ENCODE results near the gene CSF3.

CSF3 gene

DNA sequence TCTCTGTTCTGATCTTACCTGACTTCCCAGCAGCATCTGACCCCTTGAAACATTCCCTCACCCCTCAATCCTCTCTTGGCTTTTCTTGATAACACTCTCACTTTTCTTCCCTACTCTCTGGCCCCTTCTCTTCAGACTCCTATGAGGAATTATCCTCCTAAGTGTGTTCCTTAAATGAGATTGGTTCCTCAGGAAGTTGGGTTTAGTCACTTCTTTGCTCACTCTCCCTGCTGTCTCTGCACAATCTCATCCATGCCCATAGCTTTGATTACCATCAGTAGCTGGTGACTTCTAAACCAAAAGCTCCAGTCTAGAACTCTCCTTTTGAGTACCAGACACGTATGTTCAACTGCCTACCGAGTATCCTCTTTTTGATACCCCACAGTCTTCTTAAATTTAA lies 26.0 kb downstream of the CSF3 start:
- DNase-seq, result no peak
- in situ Hi-C loops (cut with MboI; ENCODE audit: low pct_unique_long_range_greater_than_20kb, low sequenced_read_pairs), result no loop called here

DNA sequence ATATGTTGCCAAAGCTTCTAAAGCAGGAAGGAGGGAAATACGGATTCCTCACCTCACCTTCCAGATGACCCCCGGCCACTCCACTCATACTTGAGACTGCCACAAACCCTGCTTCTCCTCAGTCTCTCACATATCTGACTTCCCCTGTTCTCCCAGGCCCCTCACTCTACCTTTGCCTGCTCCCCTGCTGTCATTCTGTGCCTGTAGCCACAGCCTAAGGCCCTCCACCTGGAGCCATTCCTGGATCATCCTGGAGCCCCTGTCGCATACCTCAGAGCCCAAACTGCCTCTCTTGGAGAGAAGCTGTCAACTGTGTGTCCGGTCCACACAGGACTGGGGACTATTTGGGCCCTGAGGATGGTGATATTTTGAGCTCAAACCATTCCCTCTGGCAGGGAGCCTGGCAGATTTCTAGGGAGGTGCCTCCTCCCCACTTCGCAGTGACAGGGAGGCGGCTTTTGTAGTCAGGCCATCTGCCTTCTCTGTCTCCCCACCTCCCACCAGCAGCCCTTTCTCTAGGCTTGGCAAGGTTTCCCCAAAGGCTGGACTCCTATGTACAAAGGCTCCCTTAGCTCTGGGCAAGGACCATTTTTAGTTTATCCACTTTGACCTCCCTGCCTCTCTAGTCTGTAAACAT lies 41.3 kb downstream of the CSF3 start:
- DNase-seq, result no peak
- in situ Hi-C loops (cut with MboI; ENCODE audit: low pct_unique_long_range_greater_than_20kb, low sequenced_read_pairs), result no loop called here

GRCh38 chr17:40058186-40058784 lies 43.0 kb downstream of the CSF3 start:
- no peak for DNase-seq
- in situ Hi-C loops (cut with MboI; ENCODE audit: low pct_unique_long_range_greater_than_20kb, low sequenced_read_pairs), result no loop called here

- in situ Hi-C loops (cut with MboI; ENCODE audit: low pct_unique_long_range_greater_than_20kb, low sequenced_read_pairs), result no loop called here
- no peak for DNase-seq
Observed at GRCh38 chr17:40058865-40059264, 43.6 kb downstream of the CSF3 start.

DNA sequence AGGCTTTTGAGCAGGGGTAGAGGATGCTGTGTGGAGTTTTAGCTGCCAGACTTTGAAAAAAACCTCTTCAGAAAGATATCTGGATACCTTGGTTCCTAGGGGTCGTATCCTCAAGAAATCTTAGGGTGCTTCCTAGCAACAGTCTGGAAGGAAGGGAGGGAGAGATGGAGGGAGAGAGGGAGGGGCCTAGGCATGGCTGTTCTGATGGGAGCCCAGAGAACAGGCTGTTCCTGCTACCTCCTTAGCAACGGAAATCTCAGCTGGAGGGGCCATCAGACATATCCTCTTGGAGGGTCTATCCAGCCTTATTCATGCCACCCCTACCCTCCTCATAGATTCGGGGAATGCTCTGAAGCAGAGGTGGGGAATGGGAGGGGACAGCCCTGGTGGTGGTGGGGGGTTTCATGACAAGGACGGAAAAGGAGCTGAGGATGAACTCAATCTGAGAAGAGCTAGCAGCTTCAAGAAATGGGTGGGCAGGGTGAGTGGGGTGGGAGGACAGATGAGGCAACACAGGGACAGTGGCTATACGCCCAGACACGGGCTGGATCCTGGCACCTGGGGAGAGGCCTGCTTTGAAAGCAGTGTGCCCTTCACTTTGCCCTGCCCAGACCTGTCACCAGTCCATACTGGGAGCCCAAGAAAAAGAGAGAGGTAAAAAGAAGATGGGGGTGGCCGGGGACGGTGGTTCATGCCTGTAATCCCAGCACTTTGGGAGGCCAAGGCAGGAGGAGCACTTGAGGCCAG lies 44.7 kb downstream of the CSF3 start:
- DNase-seq, result no peak
- in situ Hi-C loops (cut with MboI; ENCODE audit: low pct_unique_long_range_greater_than_20kb, low sequenced_read_pairs), result no loop called here

DNA sequence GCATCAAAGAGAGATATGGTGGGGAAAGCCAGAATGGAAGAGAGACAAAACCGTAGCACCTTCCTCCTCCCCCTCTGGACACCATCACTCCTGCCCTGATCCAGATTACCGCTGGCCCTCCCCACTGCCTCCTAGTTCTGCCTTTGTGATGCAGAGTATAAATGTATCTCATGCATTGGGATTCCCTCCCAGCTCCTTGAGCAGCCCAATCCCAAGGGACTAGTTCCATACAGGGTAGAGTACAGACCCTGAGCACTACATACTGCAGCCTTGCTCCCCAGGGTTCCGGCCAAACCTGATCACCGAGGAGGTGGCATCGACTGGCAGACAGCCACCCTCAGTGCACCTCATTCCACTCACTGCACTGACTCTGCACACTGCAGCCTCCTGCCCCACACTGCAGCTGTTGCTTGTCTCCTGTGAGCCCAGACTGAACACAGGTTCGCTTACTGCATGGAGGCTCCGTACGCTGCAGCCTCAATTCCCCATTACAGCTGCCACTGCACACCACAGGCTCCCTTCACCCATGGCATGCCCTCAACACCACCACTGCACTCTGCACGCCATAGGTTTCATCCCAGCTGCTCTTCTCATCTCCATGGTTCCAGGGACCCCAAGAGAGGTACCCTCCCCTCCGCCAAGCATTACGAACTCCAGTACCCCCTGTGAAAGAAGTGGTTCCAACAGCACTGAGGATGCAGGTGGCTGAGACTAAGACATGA lies 45.8 kb downstream of the CSF3 start:
- in situ Hi-C loops (cut with MboI; ENCODE audit: low pct_unique_long_range_greater_than_20kb, low sequenced_read_pairs), result no loop called here

DNA sequence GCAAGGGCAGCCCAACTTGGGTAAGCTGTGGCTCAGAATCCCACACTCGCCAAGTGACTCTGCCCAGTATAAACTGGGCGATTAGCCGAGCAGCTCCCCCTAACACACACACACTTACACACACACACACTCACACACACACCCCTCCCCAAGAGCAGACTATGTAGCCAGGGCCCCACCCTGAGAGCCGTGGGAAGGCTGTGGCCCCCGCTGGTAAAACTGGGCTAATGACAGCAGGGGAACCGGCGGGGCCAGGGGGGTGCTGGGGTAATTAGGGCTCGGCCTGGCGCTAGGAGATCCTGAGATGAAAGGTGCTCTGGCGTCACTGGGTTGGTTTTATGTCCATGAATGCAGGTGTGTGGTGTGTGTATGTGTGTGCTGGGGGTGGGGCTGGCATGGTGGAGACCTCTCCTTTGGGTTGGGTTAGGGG lies 46.4 kb downstream of the CSF3 start:
- in situ Hi-C loops (cut with MboI; ENCODE audit: low pct_unique_long_range_greater_than_20kb, low sequenced_read_pairs), result no loop called here
- no peak for DNase-seq

More for the DNA sequence above, 45.8 kb downstream of the CSF3 start:
- DNase-seq, result no peak

- in situ Hi-C loops (cut with MboI; ENCODE audit: low pct_unique_long_range_greater_than_20kb, low sequenced_read_pairs), result no loop called here
- no peak for DNase-seq
Observed at GRCh38 chr17:40062329-40063186, 47.3 kb downstream of the CSF3 start, which contains the start of gene THRA. Gene THRA (plus strand): TSS chr17:40062965. CDS start chr17:40074489, 11,524 bp downstream.

DNA sequence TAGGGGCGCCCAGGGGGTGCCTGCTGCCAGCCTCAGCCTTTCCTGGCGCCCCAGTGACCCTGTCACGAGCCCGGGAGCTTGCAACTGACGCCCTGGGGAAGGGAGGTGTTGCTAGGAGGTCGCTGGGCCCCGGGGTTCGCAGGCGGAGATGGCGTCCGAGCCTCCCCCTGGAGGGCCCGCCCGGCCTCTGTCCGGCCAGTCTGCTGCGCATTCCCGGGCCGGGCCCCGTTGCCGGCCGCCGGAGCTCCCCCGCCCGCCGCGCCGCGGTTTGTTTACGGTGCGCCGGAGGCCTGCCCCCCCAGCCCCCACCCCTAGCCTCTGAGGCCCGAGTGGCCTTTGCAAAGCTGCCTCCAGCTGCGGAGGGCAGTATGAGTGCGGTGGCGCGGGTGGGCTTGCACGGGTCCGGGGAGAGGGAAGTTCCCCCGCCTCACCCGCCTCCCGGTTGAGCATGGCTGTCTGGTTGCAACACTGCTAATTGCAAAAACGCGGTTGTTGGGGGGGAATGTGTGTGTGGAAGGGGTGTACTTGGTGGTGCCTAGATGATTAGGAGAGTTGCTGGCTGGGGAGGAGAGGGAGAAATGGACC lies 48.0 kb downstream of the CSF3 start:
- DNase-seq, result peak; percentile 56
- in situ Hi-C loops (cut with MboI; ENCODE audit: low pct_unique_long_range_greater_than_20kb, low sequenced_read_pairs), result no loop called here

DNA sequence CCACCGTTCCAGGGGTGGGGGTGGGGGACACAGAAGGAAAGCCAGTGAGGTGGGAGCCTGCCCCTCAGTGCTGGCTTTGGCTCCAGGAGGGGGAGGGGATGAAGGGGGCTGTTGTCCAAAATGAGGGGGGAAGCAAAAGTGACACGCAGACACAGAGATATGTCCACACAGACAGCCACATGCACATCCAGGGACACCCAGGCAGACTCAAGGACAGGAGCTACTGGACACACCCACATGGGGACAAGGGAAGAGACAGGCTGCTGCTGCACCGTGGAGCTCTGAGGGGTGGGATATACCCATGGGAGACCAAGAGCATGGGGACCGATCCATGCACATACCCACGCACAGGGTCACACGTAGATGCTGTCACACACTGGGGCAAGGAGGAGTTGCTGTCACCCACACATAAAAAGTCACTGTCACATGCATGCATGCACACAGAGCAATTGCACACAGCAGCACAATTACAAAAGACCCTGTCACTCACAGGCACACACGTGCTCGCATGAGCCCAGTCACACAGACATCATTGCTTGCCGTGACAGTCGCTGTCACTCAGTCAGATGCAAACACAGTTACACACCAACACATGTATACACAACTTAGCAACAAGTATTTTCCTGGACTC lies 48.8 kb downstream of the CSF3 start:
- in situ Hi-C loops (cut with MboI; ENCODE audit: low pct_unique_long_range_greater_than_20kb, low sequenced_read_pairs), result no loop called here
- DNase-seq, result no peak

- DNase-seq, result no peak
- in situ Hi-C loops (cut with MboI; ENCODE audit: low pct_unique_long_range_greater_than_20kb, low sequenced_read_pairs), result no loop called here
Observed at GRCh38 chr17:40064971-40065768, 49.9 kb downstream of the CSF3 start.

DNA sequence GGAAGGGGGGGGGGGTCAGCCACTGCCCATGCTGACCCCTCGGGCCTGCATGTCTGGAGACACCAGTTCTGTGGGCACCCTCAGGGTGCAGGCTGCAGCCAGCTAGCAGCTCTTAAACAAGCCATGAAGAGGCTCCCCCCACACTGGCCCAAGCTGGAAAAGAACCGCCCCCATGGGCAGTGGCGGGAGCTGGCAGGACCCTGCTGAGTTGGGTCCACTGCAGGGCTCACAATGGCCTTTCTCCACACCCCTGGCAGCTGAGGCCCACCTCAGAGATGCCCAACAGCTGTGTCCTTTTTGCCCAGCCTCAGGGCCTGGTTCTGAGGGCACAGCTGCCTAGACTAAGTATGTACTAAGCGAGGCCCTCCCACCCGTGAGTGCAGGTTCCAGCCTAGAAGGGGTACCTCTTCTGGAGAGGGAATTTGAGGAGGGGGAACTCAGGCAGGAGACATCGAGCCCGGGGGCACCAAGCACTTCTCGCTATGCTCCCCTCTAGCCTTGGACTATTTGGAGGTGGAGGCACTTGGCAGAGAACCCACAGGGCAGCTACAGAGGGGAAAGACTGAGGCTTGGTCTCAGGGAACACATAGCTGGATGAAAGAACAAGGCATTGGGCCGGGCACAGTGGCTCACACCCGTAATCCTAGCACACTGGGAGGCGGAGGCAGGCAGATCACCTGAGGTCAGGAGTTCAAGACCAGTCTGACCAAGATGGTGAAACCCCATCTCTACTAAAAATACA lies 50.7 kb downstream of the CSF3 start:
- DNase-seq, result no peak
- in situ Hi-C loops (cut with MboI; ENCODE audit: low pct_unique_long_range_greater_than_20kb, low sequenced_read_pairs), result no loop called here
